K562 (cell line): ENCODE data around the gene DAPK2. TPM values are rescaled to one million over a fixed set of nuclear protein-coding genes. Genes with fewer than 3 reads are reported as not detected.
A peak's percentile ranks its signal among the peaks of the same experiment; 100 is the strongest.

Source experiments
- ATF7 ChIP-seq: fragments of 450-650 bp; IDR thresholded peaks from 2 replicates; pipeline ENCODE4 v1.7.1; 2014; ENCODE audit warnings: mild to moderate bottlenecking, moderate library complexity
- BACH1 ChIP-seq: fragments of 200-800 bp; sonication (Bioruptor generic); IDR thresholded peaks from 2 replicates; pipeline ENCODE4 v1.6.1; 2016; ENCODE audit warnings: missing genetic modification characterization, missing compliant biosample characterization
- CEBPG ChIP-seq, 3 experiments: fragments of 200-800 bp in 1 of 3; sonication (Bioruptor generic) in 1 of 3; sonication (generic) in 1 of 3; formaldehyde crosslinking in 1 of 3; IDR thresholded peaks in 2 of 3; conservative IDR thresholded peaks in 1 of 3; 2 replicates each; pipeline versions ENCODE4 v1.6.1 to v1.8.0; 2016 to 2022; ENCODE audit warnings: missing compliant biosample characterization in 2 of 3, missing genetic modification characterization in 2 of 3, mild to moderate bottlenecking in 1 of 3, missing genetic modification reagents in 1 of 3
- ELF4 ChIP-seq: fragments of 450-650 bp; formaldehyde crosslinking; IDR thresholded peaks from 2 replicates; pipeline ENCODE4 v1.4.0; 2022; ENCODE audit warnings: missing genetic modification characterization
- EP400 ChIP-seq: fragments of 450-650 bp; IDR thresholded peaks from 2 replicates; pipeline ENCODE4 v1.6.1; 2017; ENCODE audit warnings: antibody characterized with exemption, mild to moderate bottlenecking, moderate library complexity
- FOXK2 ChIP-seq, 2 experiments: fragments of 450-650 bp; IDR thresholded peaks in 1 of 2; conservative IDR thresholded peaks in 1 of 2; 2 replicates each; pipeline ENCODE4 v1.6.1; 2016; ENCODE audit warnings: low read depth in 2 of 2, mild to moderate bottlenecking in 1 of 2
- KDM2B ChIP-seq: fragments of 250-450 bp; sonication (Bioruptor Pico); IDR thresholded peaks from 2 replicates; pipeline ENCODE4 v1.8.0; 2021; ENCODE audit warnings: mild to moderate bottlenecking, moderate library complexity
- KLF10 ChIP-seq: fragments of 250-450 bp; sonication (Bioruptor Pico); IDR thresholded peaks from 2 replicates; pipeline ENCODE4 v1.6.1; 2021; ENCODE audit warnings: matching md5 sums
- MAFG ChIP-seq: fragments of 450-650 bp; conservative IDR thresholded peaks from 2 replicates; pipeline ENCODE4 v1.6.1; 2016; ENCODE audit warnings: missing genetic modification characterization, missing compliant biosample characterization
- NELFE ChIP-seq: IDR thresholded peaks from 2 replicates; pipeline ENCODE4 v1.6.1; 2011; ENCODE audit warnings: mild to moderate bottlenecking; ENCODE audit not compliant: insufficient read depth, insufficient read length
- NR2C2 ChIP-seq, 2 experiments: fragments of 200-800 bp in 1 of 2; sonication (Bioruptor generic) in 1 of 2; sonication (generic) in 1 of 2; formaldehyde crosslinking in 1 of 2; IDR thresholded peaks; 2 replicates each; pipeline versions ENCODE4 v1.6.1 to v1.8.0; 2016 to 2022; ENCODE audit warnings: mild to moderate bottlenecking in 1 of 2, missing compliant biosample characterization in 1 of 2, missing genetic modification characterization in 1 of 2, missing genetic modification reagents in 1 of 2
- PTTG1 ChIP-seq: fragments of 450-650 bp; IDR thresholded peaks from 2 replicates; pipeline ENCODE4 v1.6.1; 2016; ENCODE audit warnings: low read depth, mild to moderate bottlenecking, missing genetic modification characterization, missing compliant biosample characterization
- RUNX1 ChIP-seq: sonication (generic); IDR thresholded peaks from 2 replicates; pipeline ENCODE4 v1.6.1; 2016; ENCODE audit warnings: antibody characterized with exemption, low read depth
- SMAD4 ChIP-seq: fragments of 250-450 bp; sonication (Bioruptor Pico); conservative IDR thresholded peaks from 2 replicates; pipeline ENCODE4 v1.8.0; 2021; ENCODE audit warnings: inconsistent platforms, mild to moderate bottlenecking, moderate library complexity
- TCF3 ChIP-seq: sonication (generic); formaldehyde crosslinking; IDR thresholded peaks from 2 replicates; pipeline ENCODE4 v1.4.0; 2020; ENCODE audit warnings: mild to moderate bottlenecking, missing genetic modification reagents
- TEAD1 ChIP-seq, 2 experiments: fragments of 450-650 bp in 1 of 2; sonication (generic) in 1 of 2; formaldehyde crosslinking; IDR thresholded peaks; 2 replicates each; pipeline versions ENCODE4 v1.4.0 to v1.8.0; 2020 to 2022; ENCODE audit warnings: mild to moderate bottlenecking in 2 of 2, missing genetic modification reagents in 1 of 2
- ZNF263 ChIP-seq: sonication (generic); formaldehyde crosslinking; IDR thresholded peaks from 2 replicates; pipeline ENCODE4 v1.8.0; 2022; ENCODE audit warnings: mild to moderate bottlenecking, missing genetic modification reagents, borderline replicate concordance
- ZNF584 ChIP-seq: fragments of 200-800 bp; sonication (Bioruptor generic); IDR thresholded peaks from 2 replicates; pipeline ENCODE4 v1.6.1; 2016; ENCODE audit warnings: low read depth, mild to moderate bottlenecking, missing genetic modification characterization, missing compliant biosample characterization
- ZNF589 ChIP-seq: fragments of 200-800 bp; sonication (Bioruptor generic); IDR thresholded peaks from 2 replicates; pipeline ENCODE4 v1.6.1; 2016; ENCODE audit warnings: low read depth, missing genetic modification characterization, missing compliant biosample characterization
- polyA plus RNA-seq, 8 experiments: library from polyadenylated mRNA; depleted of rRNA in 4 of 8; stranded (reverse) in 5 of 8; unstranded in 3 of 8; fragments of >200 nt; fragmentation: Nextera tagmentation in 2 of 8; fragmentation: Illumina TruSeq in 1 of 8; extraction: Ambion mirVana in 2 of 8; extraction: Trizol in 1 of 8; gene quantifications; 2 replicates each; pipeline versions ENCODE4 v1.2.1 to v1.2.3, GENCODE V29; 2011 to 2014; ENCODE audit warnings: inconsistent platforms in 1 of 8, missing spikeins in 1 of 8
- total RNA-seq, 7 experiments: library from RNA; depleted of rRNA in 6 of 7; stranded (reverse); fragments of >200 nt in 6 of 7; fragmentation: Illumina TruSeq in 2 of 7; extraction: Trizol in 2 of 7; gene quantifications; 2 replicates each; pipeline versions ENCODE4 v1.2.1 to v1.2.3, GENCODE V29; 2011 to 2021; ENCODE audit warnings: low replicate concordance in 1 of 7
- TF ChIP-seq, protein P1 (sequence below): fragments of 450-650 bp; conservative IDR thresholded peaks from 2 replicates; pipeline ENCODE4 v1.6.1; 2016; ENCODE audit warnings: missing genetic modification characterization, low read depth, mild to moderate bottlenecking, control low read depth, missing compliant biosample characterization
- TF ChIP-seq, protein P2 (sequence below), 2 experiments: fragments of 200-800 bp in 1 of 2; sonication (Bioruptor generic) in 1 of 2; sonication (generic) in 1 of 2; formaldehyde crosslinking in 1 of 2; IDR thresholded peaks in 1 of 2; conservative IDR thresholded peaks in 1 of 2; 2 replicates each; pipeline versions ENCODE4 v1.5.0 to v1.6.1; 2016 to 2020; ENCODE audit warnings: missing compliant biosample characterization in 1 of 2, missing genetic modification characterization in 1 of 2, missing genetic modification reagents in 1 of 2
- TF ChIP-seq, protein P3 (sequence below): fragments of 200-800 bp; sonication (Bioruptor generic); IDR thresholded peaks from 2 replicates; pipeline ENCODE4 v1.6.1; 2017; ENCODE audit warnings: missing genetic modification characterization, missing compliant biosample characterization

The DAPK2 gene
- total and polyA plus RNA-seq, 9 of the 15 experiments (the other 6 are each of a cell fraction or from before 2014, with no cell fraction given) = 0.14 to 5.2 (median 2.2) TPM

DNA sequence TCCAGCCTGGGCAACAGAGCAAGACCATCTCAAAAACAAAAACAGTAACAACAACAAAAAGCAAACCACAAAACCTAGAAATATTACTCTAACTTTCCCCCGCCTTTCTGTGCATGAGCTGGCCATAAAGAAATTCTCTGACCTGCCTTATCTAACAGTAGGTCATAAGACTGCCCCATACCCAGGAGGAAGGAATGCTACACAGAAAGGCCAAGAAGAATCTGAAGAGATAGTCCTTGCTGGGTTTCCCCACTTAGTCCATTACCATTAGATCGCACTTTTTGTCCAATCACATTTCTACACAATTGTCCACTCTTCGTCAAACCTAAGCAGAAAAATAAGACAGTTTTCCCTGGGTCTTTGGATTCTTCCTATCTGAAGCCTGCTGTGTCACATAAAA is 23.8 kb upstream of the DAPK2 start (continued):
- TF ChIP-seq FOXK2 (conservative IDR thresholded peaks at IDR 0.05 in 1 of 2, IDR thresholded peaks at IDR 0.05 in 1 of 2; ENCODE audit: low read depth in 2 of 2) (no peak), SMAD4 (CRISPR knock-in tag) (0 out of 2 replicates have a peak, but pooled peaks have one; percentile 12), KDM2B (no peak), NELFE (no peak), BACH1 (tag) (0 out of 2 replicates have a peak, but pooled peaks have one; percentile 40), KLF10 (CRISPR knock-in tag) (no peak), TCF3 (no peak), PTTG1 (tag) (no peak), ZNF589 (peak; percentile 46; the same call in 1 of the 2 replicates), TEAD1 (CRISPR knock-in tag; IDR thresholded peaks at IDR 0.05) (0 out of 4 replicates have a peak, but pooled peaks of 1 of the 2 experiments have one; percentile 10), EP400 (no peak), MAFG (tag) (0 out of 2 replicates have a peak, but pooled peaks have one; percentile 4), NR2C2 (CRISPR knock-in tag; IDR thresholded peaks at IDR 0.05) (no peak), NR2C2 (tag; IDR thresholded peaks at IDR 0.05) (peak; percentile 30; the same call in 1 of the 2 replicates), ZNF584 (CRISPR knock-in tag) (0 out of 2 replicates have a peak, but pooled peaks have one; percentile 11), RUNX1 (no peak), ELF4 (CRISPR knock-in tag) (peak; percentile 49; the same call in 1 of the 2 replicates), CEBPG (CRISPR knock-in tag; IDR thresholded peaks at IDR 0.05) (no peak), CEBPG (tag; conservative IDR thresholded peaks at IDR 0.05 in 1 of 2, IDR thresholded peaks at IDR 0.05 in 1 of 2) (no peak), ZNF263 (CRISPR knock-in tag) (0 out of 2 replicates have a peak, but pooled peaks have one; percentile 5), ATF7 (no peak)
- TF ChIP-seq, protein P1, sequence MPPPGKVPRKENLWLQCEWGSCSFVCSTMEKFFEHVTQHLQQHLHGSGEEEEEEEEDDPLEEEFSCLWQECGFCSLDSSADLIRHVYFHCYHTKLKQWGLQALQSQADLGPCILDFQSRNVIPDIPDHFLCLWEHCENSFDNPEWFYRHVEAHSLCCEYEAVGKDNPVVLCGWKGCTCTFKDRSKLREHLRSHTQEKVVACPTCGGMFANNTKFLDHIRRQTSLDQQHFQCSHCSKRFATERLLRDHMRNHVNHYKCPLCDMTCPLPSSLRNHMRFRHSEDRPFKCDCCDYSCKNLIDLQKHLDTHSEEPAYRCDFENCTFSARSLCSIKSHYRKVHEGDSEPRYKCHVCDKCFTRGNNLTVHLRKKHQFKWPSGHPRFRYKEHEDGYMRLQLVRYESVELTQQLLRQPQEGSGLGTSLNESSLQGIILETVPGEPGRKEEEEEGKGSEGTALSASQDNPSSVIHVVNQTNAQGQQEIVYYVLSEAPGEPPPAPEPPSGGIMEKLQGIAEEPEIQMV = peak; percentile 13; the same call in 1 of the 2 replicates
- TF ChIP-seq, protein P2, sequence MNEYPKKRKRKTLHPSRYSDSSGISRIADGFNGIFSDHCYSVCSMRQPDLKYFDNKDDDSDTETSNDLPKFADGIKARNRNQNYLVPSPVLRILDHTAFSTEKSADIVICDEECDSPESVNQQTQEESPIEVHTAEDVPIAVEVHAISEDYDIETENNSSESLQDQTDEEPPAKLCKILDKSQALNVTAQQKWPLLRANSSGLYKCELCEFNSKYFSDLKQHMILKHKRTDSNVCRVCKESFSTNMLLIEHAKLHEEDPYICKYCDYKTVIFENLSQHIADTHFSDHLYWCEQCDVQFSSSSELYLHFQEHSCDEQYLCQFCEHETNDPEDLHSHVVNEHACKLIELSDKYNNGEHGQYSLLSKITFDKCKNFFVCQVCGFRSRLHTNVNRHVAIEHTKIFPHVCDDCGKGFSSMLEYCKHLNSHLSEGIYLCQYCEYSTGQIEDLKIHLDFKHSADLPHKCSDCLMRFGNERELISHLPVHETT (CRISPR knock-in tag; conservative IDR thresholded peaks at IDR 0.05 in 1 of 2, IDR thresholded peaks at IDR 0.05 in 1 of 2) = peak in 1 of 2 experiments; percentile 48; a peak in 1 of 4 replicates
- TF ChIP-seq, protein P3, sequence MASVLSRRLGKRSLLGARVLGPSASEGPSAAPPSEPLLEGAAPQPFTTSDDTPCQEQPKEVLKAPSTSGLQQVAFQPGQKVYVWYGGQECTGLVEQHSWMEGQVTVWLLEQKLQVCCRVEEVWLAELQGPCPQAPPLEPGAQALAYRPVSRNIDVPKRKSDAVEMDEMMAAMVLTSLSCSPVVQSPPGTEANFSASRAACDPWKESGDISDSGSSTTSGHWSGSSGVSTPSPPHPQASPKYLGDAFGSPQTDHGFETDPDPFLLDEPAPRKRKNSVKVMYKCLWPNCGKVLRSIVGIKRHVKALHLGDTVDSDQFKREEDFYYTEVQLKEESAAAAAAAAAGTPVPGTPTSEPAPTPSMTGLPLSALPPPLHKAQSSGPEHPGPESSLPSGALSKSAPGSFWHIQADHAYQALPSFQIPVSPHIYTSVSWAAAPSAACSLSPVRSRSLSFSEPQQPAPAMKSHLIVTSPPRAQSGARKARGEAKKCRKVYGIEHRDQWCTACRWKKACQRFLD = 0 out of 2 replicates have a peak, but pooled peaks have one; percentile 54
